ENCODE measurements around the gene ZIC5.

- TF ChIP-seq ZNF274 (IDR thresholded peaks at IDR 0.05; ENCODE audit: low read depth, low read length) (no peak), YY1 (IDR thresholded peaks at IDR 0.05; ENCODE audit: insufficient read depth, insufficient read length) (no peak), SUZ12 (IDR thresholded peaks at IDR 0.05; ENCODE audit: extremely low read depth, insufficient read depth, insufficient read length) (no peak)
These were observed 21.7 kb downstream of the ZIC5 start for GRCh38 chr13:99949679-99950413.
